Stimulated activated memory B cell treated with anti-CD40 and anti-IgM and Interleukin-4, amounts not matched to agents 10 μg/mL and 1 μg/mL and 100 μg/mL, for 72 hours (primary cell): ENCODE results near the gene NCOA7.
"Not testable (repeated sequence)": the region's sequence is repeated elsewhere in the genome, so short reads cannot be mapped to it uniquely, and the experiment has no call there.

Source experiments
- ATAC-seq: fragments of 150-1000 bp; cut with Tn5 transposase; 2 replicates; pipeline ENCODE4 v1.10.0; 2021
- H3K27ac Mint-ChIP-seq: one replicate; pipeline ENCODE4 v1.8.0; 2022; ENCODE audit warnings: mild to moderate bottlenecking, mixed read lengths
- H3K27me3 Mint-ChIP-seq: one replicate; pipeline ENCODE4 v1.8.0; 2022; ENCODE audit warnings: mixed read lengths
- H3K36me3 Mint-ChIP-seq: one replicate; pipeline ENCODE4 v1.8.0; 2022; ENCODE audit warnings: mixed read lengths
- H3K4me1 Mint-ChIP-seq: one replicate; pipeline ENCODE4 v1.8.0; 2022; ENCODE audit warnings: mixed read lengths
- H3K4me3 Mint-ChIP-seq: one replicate; pipeline ENCODE4 v1.8.0; 2022; ENCODE audit warnings: mild to moderate bottlenecking, moderate library complexity, mixed read lengths
- H3K9me3 Mint-ChIP-seq: one replicate; pipeline ENCODE4 v1.8.0; 2022; ENCODE audit warnings: mixed read lengths

NCOA7 gene

DNA sequence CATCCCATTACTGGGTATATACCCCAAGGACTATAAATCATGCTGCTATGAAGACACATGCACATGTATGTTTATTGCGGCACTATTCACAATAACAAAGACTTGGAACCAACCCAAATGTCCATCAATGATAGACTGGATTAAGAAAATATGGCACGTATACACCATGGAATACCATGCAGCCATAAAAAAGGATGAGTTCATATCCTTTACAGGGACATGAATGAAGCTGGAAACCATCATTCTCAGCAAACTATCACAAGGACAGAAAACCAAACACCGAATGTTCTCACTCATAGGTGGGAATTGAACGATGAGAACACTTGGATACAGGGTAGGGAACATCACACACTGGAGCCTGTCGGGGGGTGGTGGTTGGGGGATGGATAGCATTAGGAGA, 57.5 kb downstream of the NCOA7 start:
- ATAC-seq, H3K9me3 Mint-ChIP-seq, H3K27ac Mint-ChIP-seq, H3K4me3 Mint-ChIP-seq, H3K27me3 Mint-ChIP-seq: not testable (repeated sequence)
- H3K36me3 Mint-ChIP-seq, result peaks cover 33% of the 10 kb centered on the region
- peaks cover 17% of the 10 kb centered on the region for H3K4me1 Mint-ChIP-seq

DNA sequence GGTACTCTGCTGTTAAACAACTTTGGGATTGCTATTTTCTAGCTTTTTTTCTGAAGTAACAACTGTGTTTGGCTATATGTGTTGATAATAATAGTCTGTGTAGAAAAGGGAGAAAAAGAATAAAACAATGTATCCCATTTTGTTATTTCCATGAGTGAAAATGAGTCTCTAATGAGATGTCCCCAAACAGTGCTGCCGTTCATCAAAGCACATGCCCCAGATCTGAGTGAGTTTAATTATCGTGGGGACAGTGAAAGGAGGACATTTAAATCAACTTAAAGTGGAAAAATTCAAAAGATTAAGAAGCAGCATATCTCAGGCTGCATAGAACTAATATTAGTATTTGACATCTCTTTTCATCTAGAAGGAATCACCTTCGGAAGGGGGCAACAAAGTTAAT, 59.6 kb downstream of the NCOA7 start:
- Mint-ChIP-seq H3K27me3 (no peaks in the 10 kb centered on the region), H3K4me1 (peaks cover 20% of the 10 kb centered on the region), H3K27ac (no peak overlapping the region), H3K9me3 (peaks cover 3% of the 10 kb centered on the region), H3K4me3 (no peak overlapping the region), H3K36me3 (peaks cover 40% of the 10 kb centered on the region)
- ATAC-seq, result no peak

DNA sequence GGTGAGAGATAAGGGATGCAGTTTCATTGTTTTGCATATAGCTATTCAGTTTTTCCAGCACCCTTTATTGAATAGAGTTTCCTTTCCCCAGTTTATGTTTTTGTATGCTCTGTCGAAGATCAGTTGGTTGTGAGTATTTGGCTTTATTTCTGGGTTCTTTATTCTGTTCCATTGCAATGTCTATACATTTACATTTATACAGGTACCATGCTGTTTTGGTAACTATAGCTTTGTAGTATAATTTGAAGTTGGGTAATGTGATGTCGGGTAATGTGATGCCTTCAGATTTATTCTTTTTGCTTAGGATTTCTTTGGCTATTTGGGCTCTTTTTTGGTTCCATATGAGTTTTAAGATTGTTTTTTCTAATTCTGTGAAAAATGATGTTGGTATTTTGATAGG, 61.8 kb downstream of the NCOA7 start:
- no peak overlapping the region for H3K27ac Mint-ChIP-seq
- no peaks in the 10 kb centered on the region for H3K27me3 Mint-ChIP-seq
- peaks cover 20% of the 10 kb centered on the region for H3K4me1 Mint-ChIP-seq
- peaks cover 43% of the 10 kb centered on the region for H3K36me3 Mint-ChIP-seq
- no peak overlapping the region for H3K4me3 Mint-ChIP-seq
- peaks cover 3% of the 10 kb centered on the region for H3K9me3 Mint-ChIP-seq
- no peak for ATAC-seq

DNA sequence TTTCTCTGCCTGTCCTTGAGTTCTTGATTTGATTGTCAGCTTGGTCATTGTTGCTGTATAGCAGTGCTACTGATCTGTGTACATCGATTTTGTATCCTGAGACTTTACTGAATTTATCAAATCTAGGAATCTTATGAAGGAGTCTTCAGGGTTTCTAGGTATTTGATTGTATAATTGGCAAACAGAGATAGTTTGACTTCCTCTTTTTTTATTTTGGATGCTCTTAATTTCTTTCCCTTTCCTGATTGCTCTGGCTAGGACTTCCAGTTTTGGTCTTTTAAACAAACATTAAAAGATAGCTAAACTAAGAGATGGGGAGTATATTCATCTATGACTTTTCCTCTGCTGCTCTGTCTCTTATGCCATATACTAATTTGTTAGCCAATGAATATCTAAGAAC, 62.4 kb downstream of the NCOA7 start:
- H3K4me1 Mint-ChIP-seq, result peaks cover 20% of the 10 kb centered on the region
- ATAC-seq, result no peak
- H3K27me3 Mint-ChIP-seq, result no peaks in the 10 kb centered on the region
- H3K36me3 Mint-ChIP-seq, result peaks cover 38% of the 10 kb centered on the region
- H3K4me3 Mint-ChIP-seq, result no peak overlapping the region
- H3K27ac Mint-ChIP-seq, result peak overlapping the region; percentile 19
- peaks cover 3% of the 10 kb centered on the region for H3K9me3 Mint-ChIP-seq

DNA sequence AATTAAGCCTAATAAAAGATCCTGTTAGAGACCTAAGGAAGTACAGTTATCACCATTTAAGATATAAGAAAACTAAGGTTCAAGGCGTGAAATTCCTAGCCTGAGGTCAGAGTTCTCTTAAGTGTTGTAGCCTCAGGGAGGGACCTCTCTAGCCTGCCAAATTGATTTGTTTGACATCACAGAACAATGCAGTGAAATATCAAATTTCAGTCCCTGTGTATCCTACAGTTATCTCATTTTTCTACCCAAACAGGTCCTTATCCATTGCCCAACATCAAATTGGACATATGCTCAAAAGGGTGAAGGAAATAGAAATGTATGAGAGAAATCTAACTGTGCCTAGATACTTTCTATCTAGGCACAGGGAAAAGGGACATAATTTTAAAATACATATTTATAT, 63.0 kb downstream of the NCOA7 start:
- Mint-ChIP-seq H3K36me3 (peaks cover 38% of the 10 kb centered on the region), H3K9me3 (peaks cover 3% of the 10 kb centered on the region), H3K27me3 (no peaks in the 10 kb centered on the region), H3K4me3 (no peak overlapping the region), H3K4me1 (peaks cover 22% of the 10 kb centered on the region), H3K27ac (peak overlapping the region; percentile 19)
- no peak for ATAC-seq

DNA sequence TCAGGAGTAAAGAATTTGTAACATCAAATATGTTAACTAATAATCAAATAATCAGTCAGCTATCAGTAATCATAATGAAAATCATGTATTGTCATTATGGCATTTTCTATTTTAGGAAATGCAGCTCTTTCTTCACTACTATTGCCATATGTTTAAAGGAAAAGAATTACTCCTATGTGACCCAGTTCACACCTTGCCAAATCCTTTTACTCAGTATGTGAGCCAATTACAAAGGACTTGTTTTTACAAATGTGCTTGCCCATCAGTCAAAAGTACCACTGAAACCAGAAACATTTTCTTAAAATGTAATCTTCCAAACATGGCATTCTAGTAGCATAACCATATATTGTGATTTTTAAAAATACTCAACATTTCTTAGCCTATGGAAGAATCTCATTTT, 63.6 kb downstream of the NCOA7 start:
- no peaks in the 10 kb centered on the region for H3K27me3 Mint-ChIP-seq
- H3K4me1 Mint-ChIP-seq, result peaks cover 26% of the 10 kb centered on the region
- ATAC-seq, result no peak
- H3K27ac Mint-ChIP-seq, result no peak overlapping the region
- peaks cover 3% of the 10 kb centered on the region for H3K9me3 Mint-ChIP-seq
- H3K4me3 Mint-ChIP-seq, result no peak overlapping the region
- peaks cover 43% of the 10 kb centered on the region for H3K36me3 Mint-ChIP-seq

DNA sequence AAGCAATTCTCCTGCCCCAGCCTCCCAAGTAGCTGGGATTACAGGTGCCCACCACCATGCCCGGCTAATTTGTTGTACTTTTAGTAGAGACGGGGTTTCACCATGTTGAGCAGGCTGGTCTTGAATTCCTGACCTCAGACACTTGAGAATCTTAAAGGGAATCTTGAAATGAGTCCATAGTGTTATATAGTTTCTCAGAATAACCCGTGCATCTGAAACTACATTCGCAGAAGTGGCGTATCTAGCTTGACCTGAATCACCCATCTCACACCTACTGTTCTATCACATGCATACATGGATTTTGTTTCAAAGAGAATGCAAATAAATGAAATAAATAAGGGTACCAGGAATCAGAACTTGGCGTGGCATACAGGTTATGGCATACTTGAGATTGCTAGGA, 65.0 kb downstream of the NCOA7 start:
- Mint-ChIP-seq H3K27me3 (no peaks in the 10 kb centered on the region), H3K27ac (no peak overlapping the region), H3K36me3 (peaks cover 43% of the 10 kb centered on the region), H3K9me3 (peaks cover 3% of the 10 kb centered on the region), H3K4me1 (peaks cover 26% of the 10 kb centered on the region), H3K4me3 (no peak overlapping the region)
- ATAC-seq, result no peak

DNA sequence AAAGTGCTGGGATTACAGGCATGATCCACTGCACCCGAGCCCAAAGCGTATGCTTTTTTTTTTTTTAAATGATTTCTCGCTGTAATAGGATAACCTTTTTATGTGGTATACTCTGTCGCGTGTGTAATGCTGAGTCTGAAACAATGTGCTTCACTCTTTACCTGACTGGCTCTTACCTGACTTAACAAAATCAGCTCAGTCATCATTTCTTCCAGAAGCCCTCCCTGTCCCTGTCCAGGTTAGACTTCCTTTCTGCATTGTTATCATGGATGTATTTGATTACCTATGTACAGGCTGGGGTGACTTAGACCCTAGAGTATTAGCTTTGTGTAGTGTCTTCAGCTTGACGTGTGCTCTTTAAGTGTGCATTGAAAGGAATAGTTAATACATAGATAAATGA, 67.1 kb downstream of the NCOA7 start:
- peaks cover 13% of the 10 kb centered on the region for H3K4me1 Mint-ChIP-seq
- H3K27me3 Mint-ChIP-seq, result no peaks in the 10 kb centered on the region
- no peak overlapping the region for H3K4me3 Mint-ChIP-seq
- no peak overlapping the region for H3K27ac Mint-ChIP-seq
- no peak for ATAC-seq
- peaks cover 37% of the 10 kb centered on the region for H3K36me3 Mint-ChIP-seq
- H3K9me3 Mint-ChIP-seq, result no peaks in the 10 kb centered on the region

DNA sequence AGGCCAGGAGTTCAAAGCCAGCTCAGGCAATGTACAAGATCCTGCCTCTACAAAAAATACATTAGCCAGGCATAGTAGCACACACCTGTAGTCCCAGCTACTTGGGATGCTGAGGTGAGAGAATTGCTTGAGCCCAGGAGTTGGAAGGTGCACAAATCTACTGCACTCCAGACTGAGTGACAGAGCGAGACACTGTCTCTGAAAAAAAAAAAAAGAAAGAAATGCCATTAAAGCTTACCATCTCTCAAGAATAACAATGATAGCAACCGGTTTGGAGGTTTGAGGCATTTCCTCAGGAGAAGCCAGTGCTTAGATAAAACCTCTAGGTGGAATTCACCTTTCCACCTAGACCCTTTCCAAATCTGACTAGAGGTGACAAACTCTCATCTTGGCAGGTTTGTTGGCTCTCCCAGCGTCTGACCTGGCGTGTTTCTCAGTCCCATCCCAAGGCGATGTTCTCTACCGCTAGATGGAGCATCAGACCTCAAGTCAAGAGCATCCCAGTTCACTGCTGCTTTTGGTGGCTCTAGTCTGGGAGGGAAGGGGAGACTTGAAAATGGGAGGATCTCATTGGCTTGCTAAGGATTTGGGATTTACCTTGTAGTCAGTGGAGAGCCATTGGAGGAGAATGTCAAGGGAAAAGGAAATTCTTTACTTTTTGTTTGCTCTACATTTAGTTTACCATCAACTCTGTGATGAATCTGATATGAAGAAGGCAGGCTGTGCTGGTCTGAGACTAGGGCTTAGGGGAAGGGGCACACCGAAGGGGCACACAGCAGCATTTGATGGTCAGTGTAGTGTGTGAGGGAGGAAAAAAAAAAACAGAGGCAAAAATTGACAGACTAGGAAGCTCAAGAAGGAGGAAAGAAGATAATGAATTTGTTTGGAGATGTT, 67.9 kb downstream of the NCOA7 start:
- peaks cover 6% of the 10 kb centered on the region for H3K4me1 Mint-ChIP-seq
- H3K36me3 Mint-ChIP-seq, result peaks cover 32% of the 10 kb centered on the region
- H3K27me3 Mint-ChIP-seq, result no peaks in the 10 kb centered on the region
- H3K9me3 Mint-ChIP-seq, result no peaks in the 10 kb centered on the region
- no peak for ATAC-seq
- no peak overlapping the region for H3K4me3 Mint-ChIP-seq
- H3K27ac Mint-ChIP-seq, result peak overlapping the region; percentile 30

DNA sequence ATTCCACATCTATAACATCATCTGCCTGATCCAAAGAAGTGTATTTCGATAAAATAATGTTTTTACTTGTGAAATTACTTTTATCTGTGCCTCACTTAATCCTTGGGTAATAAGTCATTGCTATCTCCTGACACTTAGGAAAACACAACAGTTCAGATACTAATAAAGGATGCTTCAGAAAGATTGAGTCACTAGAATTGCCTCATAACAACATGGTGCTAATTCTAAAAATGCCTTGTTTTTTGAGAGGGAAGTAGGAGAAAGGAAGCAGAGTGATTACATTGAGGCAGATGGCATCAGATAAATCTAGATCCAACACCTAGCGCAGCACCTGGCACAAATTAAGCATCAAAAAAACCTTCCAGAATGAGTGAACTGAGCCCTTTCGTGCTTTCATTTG, 69.0 kb downstream of the NCOA7 start:
- H3K27me3 Mint-ChIP-seq, result no peaks in the 10 kb centered on the region
- H3K27ac Mint-ChIP-seq, result no peak overlapping the region
- H3K4me3 Mint-ChIP-seq, result no peak overlapping the region
- H3K4me1 Mint-ChIP-seq, result peaks cover 6% of the 10 kb centered on the region
- H3K9me3 Mint-ChIP-seq, result no peaks in the 10 kb centered on the region
- no peak for ATAC-seq
- peaks cover 30% of the 10 kb centered on the region for H3K36me3 Mint-ChIP-seq

DNA sequence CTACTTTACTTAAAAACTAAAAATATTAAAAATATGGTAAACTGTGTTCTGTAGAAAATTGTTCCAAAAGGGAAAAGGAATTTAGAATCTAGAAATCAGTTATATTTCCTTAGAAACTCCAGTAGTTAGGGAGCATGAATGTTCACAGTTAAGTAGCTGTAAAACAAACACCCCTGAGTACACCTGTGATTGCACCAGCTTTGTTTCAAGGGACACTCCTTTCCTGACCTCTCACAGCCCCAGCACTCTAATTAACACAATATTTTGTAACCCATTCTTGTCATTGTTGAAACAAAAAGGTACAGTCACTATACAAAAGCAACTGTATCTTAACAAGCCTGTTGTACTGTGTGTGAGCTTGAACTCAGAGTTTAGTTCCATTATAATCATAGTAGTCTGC, 72.3 kb downstream of the NCOA7 start:
- Mint-ChIP-seq H3K4me1 (peaks cover 6% of the 10 kb centered on the region), H3K36me3 (peaks cover 14% of the 10 kb centered on the region), H3K4me3 (no peak overlapping the region), H3K27me3 (no peaks in the 10 kb centered on the region), H3K9me3 (no peaks in the 10 kb centered on the region), H3K27ac (no peak overlapping the region)
- ATAC-seq, result no peak

DNA sequence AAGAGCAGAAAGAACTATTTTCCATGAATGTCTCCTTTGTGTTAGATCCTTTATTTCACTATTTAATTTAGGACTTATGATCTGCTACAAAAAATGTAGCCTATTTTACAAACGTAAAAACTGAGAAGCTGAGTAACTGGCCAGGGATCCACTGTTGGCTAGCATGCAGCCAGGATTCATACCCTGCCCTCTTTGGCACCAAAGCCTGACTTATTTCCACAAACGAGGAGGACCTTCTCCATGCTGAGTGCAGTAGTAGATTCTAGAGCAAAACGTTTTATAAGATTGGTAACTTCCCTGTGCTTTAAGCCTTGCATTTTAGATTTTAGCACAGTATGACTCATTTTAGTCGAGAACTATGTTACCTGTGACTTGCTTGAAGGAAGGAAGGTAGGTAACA, 74.3 kb downstream of the NCOA7 start:
- no peaks in the 10 kb centered on the region for H3K27me3 Mint-ChIP-seq
- no peaks in the 10 kb centered on the region for H3K4me1 Mint-ChIP-seq
- H3K36me3 Mint-ChIP-seq, result peaks cover 8% of the 10 kb centered on the region
- H3K9me3 Mint-ChIP-seq, result no peaks in the 10 kb centered on the region
- ATAC-seq, result no peak
- H3K4me3 Mint-ChIP-seq, result no peak overlapping the region
- no peak overlapping the region for H3K27ac Mint-ChIP-seq

DNA sequence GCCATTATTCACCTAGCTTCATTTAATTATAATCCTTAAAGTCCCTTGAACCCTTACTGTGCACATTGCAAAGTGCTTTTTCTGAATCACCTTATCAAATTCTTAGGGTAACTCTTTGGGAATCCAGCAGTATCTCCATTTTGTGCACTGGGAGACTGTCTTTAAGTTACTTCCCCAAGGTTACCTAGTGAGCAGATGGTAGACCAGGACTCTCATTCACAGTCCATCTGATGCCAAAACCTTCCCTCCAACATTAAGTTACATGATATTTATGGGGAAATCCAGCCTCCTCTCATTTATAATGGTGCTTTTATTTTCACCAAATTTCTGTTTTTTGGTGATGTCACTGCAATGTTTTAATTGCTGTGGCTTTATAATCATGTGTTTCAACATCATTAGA, 75.7 kb downstream of the NCOA7 start:
- Mint-ChIP-seq H3K36me3 (peaks cover 20% of the 10 kb centered on the region), H3K4me3 (no peak overlapping the region), H3K27me3 (no peaks in the 10 kb centered on the region), H3K27ac (no peak overlapping the region), H3K4me1 (no peaks in the 10 kb centered on the region), H3K9me3 (no peaks in the 10 kb centered on the region)
- no peak for ATAC-seq

DNA sequence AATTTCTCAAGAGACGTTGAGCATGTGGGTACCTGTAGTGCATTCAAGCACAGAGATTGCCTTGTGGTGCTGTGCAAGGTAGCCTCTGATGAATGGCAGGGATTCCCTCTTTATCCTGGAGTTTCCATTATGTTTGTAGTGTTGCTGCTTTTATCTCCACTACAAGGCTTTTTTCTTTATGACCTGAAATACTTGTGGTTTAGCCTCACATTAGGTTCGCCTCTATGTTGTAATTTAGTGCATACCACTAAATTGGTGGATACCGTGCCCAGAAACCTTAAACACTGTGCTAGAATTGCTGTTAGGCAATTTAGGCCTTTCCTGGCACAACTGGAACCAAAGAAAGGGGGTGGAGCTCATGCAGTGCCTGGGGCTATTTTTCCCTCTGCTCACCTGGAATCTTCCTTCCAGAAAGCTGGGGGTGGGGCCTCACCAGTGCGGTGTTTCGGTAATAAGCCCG, 76.8 kb downstream of the NCOA7 start:
- H3K27ac Mint-ChIP-seq, result no peak overlapping the region
- no peak overlapping the region for H3K4me3 Mint-ChIP-seq
- H3K27me3 Mint-ChIP-seq, result no peaks in the 10 kb centered on the region
- H3K36me3 Mint-ChIP-seq, result peaks cover 20% of the 10 kb centered on the region
- no peak for ATAC-seq
- no peaks in the 10 kb centered on the region for H3K9me3 Mint-ChIP-seq
- no peaks in the 10 kb centered on the region for H3K4me1 Mint-ChIP-seq

DNA sequence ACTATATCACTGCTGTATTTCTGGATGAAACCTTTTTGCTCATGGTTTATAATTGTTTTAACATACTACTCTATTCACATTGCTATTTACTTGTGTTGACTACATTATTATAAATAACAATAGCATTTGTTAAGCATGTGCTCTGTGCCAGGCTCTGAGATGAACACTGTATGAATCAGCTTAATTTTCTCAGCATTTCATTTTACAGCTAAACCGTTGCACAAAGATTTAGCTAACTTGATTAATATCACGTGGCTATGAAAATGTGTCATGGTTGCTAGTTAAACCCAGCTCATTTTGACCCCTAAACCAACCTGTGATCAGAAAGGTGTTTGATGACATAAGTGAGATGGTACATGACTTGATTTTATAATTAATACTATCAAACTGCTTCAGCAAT, 77.5 kb downstream of the NCOA7 start:
- no peaks in the 10 kb centered on the region for H3K27me3 Mint-ChIP-seq
- no peaks in the 10 kb centered on the region for H3K9me3 Mint-ChIP-seq

DNA sequence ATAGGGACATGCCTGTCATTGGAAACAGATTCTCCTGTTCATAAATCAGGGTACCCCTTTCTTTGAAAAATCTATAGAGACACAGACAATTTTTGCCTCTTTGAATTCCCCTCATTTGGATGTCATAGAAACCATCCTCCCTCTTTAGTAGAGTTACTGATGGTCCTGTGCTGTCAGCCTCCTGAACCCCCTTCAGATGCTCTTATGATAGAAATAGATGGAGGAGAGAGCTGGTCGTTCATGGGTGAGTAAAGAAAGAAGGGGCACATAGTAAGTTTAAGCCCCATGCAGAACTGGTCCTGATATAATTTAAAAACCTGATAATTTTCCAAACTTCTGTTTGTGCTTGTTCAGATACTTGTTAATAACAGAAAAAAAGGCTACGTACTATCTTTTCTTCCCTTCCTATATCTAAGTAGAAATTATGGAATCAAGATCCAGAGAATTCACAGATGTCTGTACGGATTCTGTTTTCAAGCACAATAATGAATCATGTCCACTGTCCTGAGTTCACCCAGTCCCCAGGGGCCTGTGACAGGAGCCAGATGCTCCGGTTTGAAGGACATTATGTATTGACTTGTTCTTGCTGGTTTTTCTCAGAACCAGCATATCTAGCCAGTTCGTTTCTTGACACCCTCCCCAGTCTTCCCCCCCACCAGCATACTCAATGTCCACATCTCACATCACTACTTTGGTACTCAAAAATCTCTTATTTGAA, 78.1 kb downstream of the NCOA7 start:
- H3K36me3 Mint-ChIP-seq, result peaks cover 20% of the 10 kb centered on the region
- H3K27ac Mint-ChIP-seq, result no peak overlapping the region
- no peaks in the 10 kb centered on the region for H3K4me1 Mint-ChIP-seq
- no peak for ATAC-seq
- H3K4me3 Mint-ChIP-seq, result no peak overlapping the region
- H3K9me3 Mint-ChIP-seq, result no peaks in the 10 kb centered on the region
- H3K27me3 Mint-ChIP-seq, result no peaks in the 10 kb centered on the region

More for the DNA sequence above, 77.5 kb downstream of the NCOA7 start:
- H3K4me3 Mint-ChIP-seq, result no peak overlapping the region
- no peak for ATAC-seq
- H3K36me3 Mint-ChIP-seq, result peaks cover 20% of the 10 kb centered on the region
- H3K27ac Mint-ChIP-seq, result no peak overlapping the region
- no peaks in the 10 kb centered on the region for H3K4me1 Mint-ChIP-seq
